ENCODE data around the gene THSD7A.

THSD7A gene

DNA sequence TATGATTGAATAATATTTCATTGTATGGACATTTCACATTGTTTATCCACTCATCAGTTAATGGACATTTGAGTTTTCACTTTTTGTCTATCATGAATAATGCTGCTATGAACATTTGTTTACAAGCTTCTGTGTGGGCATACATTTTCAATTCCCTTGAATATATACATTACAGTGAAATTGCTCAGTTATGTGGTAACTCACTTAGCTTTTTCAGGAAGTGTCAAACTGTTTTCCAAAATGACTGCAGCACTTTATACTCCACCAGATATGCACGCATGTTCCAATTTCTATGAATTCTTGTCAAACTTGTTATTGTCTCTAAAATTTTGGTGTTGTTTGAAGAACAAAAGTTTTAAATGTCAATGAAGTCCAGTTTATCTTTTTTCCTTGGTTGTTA lies 401.2 kb downstream of the THSD7A start:
- no peak for DNase-seq (ENCODE audit: extremely low read depth, insufficient read length)
- TF ChIP-seq, protein P1, sequence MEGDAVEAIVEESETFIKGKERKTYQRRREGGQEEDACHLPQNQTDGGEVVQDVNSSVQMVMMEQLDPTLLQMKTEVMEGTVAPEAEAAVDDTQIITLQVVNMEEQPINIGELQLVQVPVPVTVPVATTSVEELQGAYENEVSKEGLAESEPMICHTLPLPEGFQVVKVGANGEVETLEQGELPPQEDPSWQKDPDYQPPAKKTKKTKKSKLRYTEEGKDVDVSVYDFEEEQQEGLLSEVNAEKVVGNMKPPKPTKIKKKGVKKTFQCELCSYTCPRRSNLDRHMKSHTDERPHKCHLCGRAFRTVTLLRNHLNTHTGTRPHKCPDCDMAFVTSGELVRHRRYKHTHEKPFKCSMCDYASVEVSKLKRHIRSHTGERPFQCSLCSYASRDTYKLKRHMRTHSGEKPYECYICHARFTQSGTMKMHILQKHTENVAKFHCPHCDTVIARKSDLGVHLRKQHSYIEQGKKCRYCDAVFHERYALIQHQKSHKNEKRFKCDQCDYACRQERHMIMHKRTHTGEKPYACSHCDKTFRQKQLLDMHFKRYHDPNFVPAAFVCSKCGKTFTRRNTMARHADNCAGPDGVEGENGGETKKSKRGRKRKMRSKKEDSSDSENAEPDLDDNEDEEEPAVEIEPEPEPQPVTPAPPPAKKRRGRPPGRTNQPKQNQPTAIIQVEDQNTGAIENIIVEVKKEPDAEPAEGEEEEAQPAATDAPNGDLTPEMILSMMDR (IDR thresholded peaks at IDR 0.05; ENCODE audit: insufficient read depth, low read length, poor library complexity, severe bottlenecking): no peak
- Histone ChIP-seq H3K27me3 (replicated peaks; ENCODE audit: control insufficient read depth, insufficient read depth, low read length) (no peaks in the 10 kb centered on the region), H3K4me3 (replicated peaks; ENCODE audit: low read depth, low read length) (no peak overlapping the region), H3K36me3 (ENCODE audit: control insufficient read depth, insufficient read depth, low read length) (no peaks in the 10 kb centered on the region)

DNA sequence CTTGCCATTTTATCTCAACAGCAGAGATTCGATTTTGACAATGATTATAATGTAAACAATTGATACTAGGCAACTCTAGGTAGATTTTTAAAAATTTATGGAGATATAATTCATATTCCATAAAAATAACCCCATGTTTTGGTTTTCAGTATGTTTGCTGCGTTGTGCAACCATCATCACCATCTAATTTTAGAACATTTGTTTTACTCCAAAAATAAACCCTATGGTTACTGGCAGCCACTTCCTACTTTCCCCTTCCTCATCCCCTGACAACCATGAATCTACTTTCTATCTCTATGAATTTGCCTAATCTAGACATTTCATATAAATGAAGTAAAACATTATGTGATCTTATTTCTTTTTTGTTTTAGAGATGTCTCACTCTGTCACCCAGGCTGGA lies 401.9 kb downstream of the THSD7A start:
- no peak for DNase-seq (ENCODE audit: extremely low read depth, insufficient read length)
- TF ChIP-seq, protein P1 (IDR thresholded peaks at IDR 0.05; ENCODE audit: insufficient read depth, low read length, poor library complexity, severe bottlenecking): no peak
- Histone ChIP-seq H3K4me3 (replicated peaks; ENCODE audit: low read depth, low read length) (no peak overlapping the region), H3K27me3 (replicated peaks; ENCODE audit: control insufficient read depth, insufficient read depth, low read length) (no peaks in the 10 kb centered on the region), H3K36me3 (ENCODE audit: control insufficient read depth, insufficient read depth, low read length) (no peaks in the 10 kb centered on the region)

- Histone ChIP-seq H3K27me3 (replicated peaks; ENCODE audit: control insufficient read depth, insufficient read depth, low read length) (no peaks in the 10 kb centered on the region; the same call in 1 of the 2 replicates), H3K36me3 (ENCODE audit: control insufficient read depth, insufficient read depth, low read length) (no peaks in the 10 kb centered on the region), H3K4me3 (replicated peaks; ENCODE audit: low read depth, low read length) (no peak overlapping the region)
- DNase-seq (ENCODE audit: extremely low read depth, insufficient read length): no peak
- TF ChIP-seq, protein P1 (IDR thresholded peaks at IDR 0.05; ENCODE audit: insufficient read depth, low read length, poor library complexity, severe bottlenecking): no peak
Observed at GRCh38 chr7:11428877-11429581, 403.0 kb downstream of the THSD7A start.

DNA sequence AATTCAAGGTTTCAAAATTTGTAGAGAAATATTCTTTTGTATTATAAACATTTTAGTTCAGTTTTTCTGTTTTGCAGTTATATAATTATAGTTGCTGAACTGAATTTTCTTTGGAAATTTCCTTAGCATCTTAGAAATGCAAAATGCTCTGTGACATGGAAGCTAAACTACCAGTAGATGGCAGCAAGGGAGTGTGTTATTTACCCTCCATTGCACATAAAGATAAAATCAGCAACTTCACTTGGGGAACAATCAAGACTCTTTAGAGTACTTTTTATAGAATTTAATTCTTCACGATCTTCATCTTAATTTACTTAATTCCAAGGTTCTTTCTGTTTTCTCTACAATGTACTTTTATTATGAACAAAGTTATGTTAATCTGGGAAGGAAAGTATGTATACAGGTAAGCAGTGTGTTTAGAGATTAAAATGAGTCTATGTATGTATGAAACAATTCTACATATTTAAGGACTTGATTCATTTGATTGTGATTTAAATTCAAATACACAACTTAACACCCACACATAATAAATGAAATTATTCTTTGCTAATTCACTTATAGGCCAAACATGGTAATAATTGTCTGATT lies 404.2 kb downstream of the THSD7A start:
- no peak for DNase-seq (ENCODE audit: extremely low read depth, insufficient read length)
- H3K4me3 ChIP-seq (replicated peaks; ENCODE audit: low read depth, low read length): no peak overlapping the region
- H3K36me3 ChIP-seq (ENCODE audit: control insufficient read depth, insufficient read depth, low read length): no peaks in the 10 kb centered on the region
- TF ChIP-seq, protein P1 (IDR thresholded peaks at IDR 0.05; ENCODE audit: insufficient read depth, low read length, poor library complexity, severe bottlenecking): peak; percentile 63
- H3K27me3 ChIP-seq (replicated peaks; ENCODE audit: control insufficient read depth, insufficient read depth, low read length): no peaks in the 10 kb centered on the region; the same call in 1 of the 2 replicates

DNA sequence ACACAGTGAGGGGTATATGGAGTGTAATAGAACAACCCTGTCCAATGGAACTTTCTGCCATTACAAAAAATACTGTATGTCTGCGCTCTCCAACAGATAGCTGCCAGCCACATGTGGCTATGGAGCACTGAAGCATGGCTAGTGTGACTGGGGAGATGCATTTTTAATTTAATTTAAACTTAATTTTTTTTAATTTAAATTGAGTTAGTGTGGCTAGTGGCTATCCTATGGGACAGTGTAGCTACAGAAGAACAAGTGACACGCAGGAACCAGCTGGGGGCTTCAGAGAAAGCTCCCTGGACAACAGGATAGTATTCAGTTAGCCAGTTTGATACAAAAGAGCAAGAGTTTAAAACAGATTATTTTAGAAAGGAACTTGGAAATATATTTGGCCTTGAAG lies 408.0 kb downstream of the THSD7A start:
- TF ChIP-seq, protein P1 (IDR thresholded peaks at IDR 0.05; ENCODE audit: insufficient read depth, low read length, poor library complexity, severe bottlenecking): no peak
- DNase-seq (ENCODE audit: extremely low read depth, insufficient read length): no peak
- Histone ChIP-seq H3K4me3 (replicated peaks; ENCODE audit: low read depth, low read length) (no peak overlapping the region), H3K27me3 (replicated peaks; ENCODE audit: control insufficient read depth, insufficient read depth, low read length) (no peaks in the 10 kb centered on the region; the same call in 1 of the 2 replicates), H3K36me3 (ENCODE audit: control insufficient read depth, insufficient read depth, low read length) (no peaks in the 10 kb centered on the region)

Data from GM06990 (cell line).